Measurements from ENCODE around the gene RPL27. TPM values are rescaled to one million over a fixed set of nuclear protein-coding genes. Genes with fewer than 3 reads are reported as not detected.
A peak's percentile ranks its signal among the peaks of the same experiment; 100 is the strongest.

Gene RPL27
- total and polyA plus RNA-seq, 2 of the 13 experiments (the other 11 are each of a cell fraction or from before 2014, with no cell fraction given) = 1,585 to 5,840 TPM

GRCh38 chr17:42997984-42998938, at the start of gene RPL27 (continued):
- TF ChIP-seq ZBED4 (CRISPR knock-in tag; IDR thresholded peaks at IDR 0.05; ENCODE audit: borderline replicate concordance) (peak; percentile 75), PATZ1 (CRISPR knock-in tag; IDR thresholded peaks at IDR 0.05) (peak; percentile 79; the same call in 1 of the 2 replicates), NAIF1 (CRISPR knock-in tag; IDR thresholded peaks at IDR 0.05; ENCODE audit: borderline replicate concordance) (peak; percentile 93), CBX1 (IDR thresholded peaks at IDR 0.05; ENCODE audit: low read depth) (peak; percentile 92), AGO2 (optimal IDR thresholded peaks at IDR 0.05; ENCODE audit: low read depth, low read length) (peak; percentile 94), ZIK1 (CRISPR knock-in tag; IDR thresholded peaks at IDR 0.05; ENCODE audit: borderline replicate concordance, low read depth) (peak; percentile 91), MTF2 (CRISPR knock-in tag; IDR thresholded peaks at IDR 0.05; ENCODE audit: borderline replicate concordance) (peak; percentile 72), IRX3 (CRISPR knock-in tag; IDR thresholded peaks at IDR 0.05; ENCODE audit: borderline replicate concordance, low read depth) (peak; percentile 73; the same call in 1 of the 2 replicates), ZBTB38 (CRISPR knock-in tag; IDR thresholded peaks at IDR 0.05) (peak; percentile 95), ZNF337 (CRISPR knock-in tag; IDR thresholded peaks at IDR 0.05; ENCODE audit: borderline replicate concordance, low read depth) (peak; percentile 92; the same call in 1 of the 2 replicates), GTF3A (CRISPR knock-in tag; conservative IDR thresholded peaks at IDR 0.05) (peak; percentile 95; the same call in 1 of the 2 replicates), POLR2AphosphoS2 (IDR thresholded peaks at IDR 0.05; ENCODE audit: low read depth, low read length) (peak; percentile 88), MXI1 (IDR thresholded peaks at IDR 0.05; ENCODE audit: borderline replicate concordance, low read depth, low read length) (peak; percentile 97; the same call in 2 of the 3 replicates), ZNF687 (CRISPR knock-in tag; IDR thresholded peaks at IDR 0.05) (peak; percentile 98), MXD4 (CRISPR knock-in tag; IDR thresholded peaks at IDR 0.05) (peak; percentile 94), ONECUT2 (CRISPR knock-in tag; IDR thresholded peaks at IDR 0.05) (no peak)

Measured in HepG2 (cell line).